ENCODE measurements around the gene LUC7L3. TPM values are rescaled to one million over a fixed set of nuclear protein-coding genes. Genes with fewer than 3 reads are reported as not detected.

Gene LUC7L3
- total and polyA plus RNA-seq, 2 of the 13 experiments (the other 11 are each of a cell fraction or from before 2014, with no cell fraction given) = 108 to 120 TPM

- TF ChIP-seq NR2F6 (IDR thresholded peaks at IDR 0.05) = peak; percentile 82
- TF ChIP-seq NR2F6 (CRISPR knock-in tag; IDR thresholded peaks at IDR 0.05) = peak; percentile 87
- TF ChIP-seq ZNF292 (CRISPR knock-in tag; IDR thresholded peaks at IDR 0.05; ENCODE audit: borderline replicate concordance, low read depth) = peak; percentile 12; the same call in 1 of the 2 replicates
- no peak for TF ChIP-seq RBM22 (optimal IDR thresholded peaks at IDR 0.05; ENCODE audit: low read length)
- peak; percentile 44; the same call in 1 of the 2 replicates for TF ChIP-seq PHF21A (CRISPR knock-in tag; IDR thresholded peaks at IDR 0.05)
- peak; percentile 51; the same call in 1 of the 2 replicates for TF ChIP-seq ZFP91 (CRISPR knock-in tag; IDR thresholded peaks at IDR 0.05; ENCODE audit: borderline replicate concordance)
- TF ChIP-seq EZH2 (conservative IDR thresholded peaks at IDR 0.05; ENCODE audit: low read depth, low read length) = no peak
- no peak for TF ChIP-seq ZNF207 (IDR thresholded peaks at IDR 0.05; ENCODE audit: borderline replicate concordance)
- TF ChIP-seq FOXJ3 (CRISPR knock-in tag; IDR thresholded peaks at IDR 0.05; ENCODE audit: borderline replicate concordance) = 0 out of 2 replicates have a peak, but pooled peaks have one; percentile 44
- no peak for TF ChIP-seq KDM5A (IDR thresholded peaks at IDR 0.05; ENCODE audit: borderline replicate concordance, low read length)
- 0 out of 2 replicates have a peak, but pooled peaks have one; percentile 44 for TF ChIP-seq RFXAP (CRISPR knock-in tag; IDR thresholded peaks at IDR 0.05; ENCODE audit: borderline replicate concordance)
- no peak for TF ChIP-seq ZNF879 (CRISPR knock-in tag; IDR thresholded peaks at IDR 0.05)
- no peak for TF ChIP-seq SOX5 (CRISPR knock-in tag; IDR thresholded peaks at IDR 0.05; ENCODE audit: borderline replicate concordance)
- no peak for TF ChIP-seq ZBTB14 (CRISPR knock-in tag; IDR thresholded peaks at IDR 0.05)
- no peak for TF ChIP-seq PCBP2 (optimal IDR thresholded peaks at IDR 0.05; ENCODE audit: low read depth, low read length, poor library complexity, severe bottlenecking)
- no peak for TF ChIP-seq TERF1 (CRISPR knock-in tag; IDR thresholded peaks at IDR 0.05)
- no peak for TF ChIP-seq U2AF2 (IDR thresholded peaks at IDR 0.05; ENCODE audit: low read depth, low read length)
- no peak for TF ChIP-seq CREB1 (IDR thresholded peaks at IDR 0.05)
- TF ChIP-seq CREB1 (CRISPR knock-in tag; IDR thresholded peaks at IDR 0.05) = no peak
- TF ChIP-seq FOXM1 (CRISPR knock-in tag; IDR thresholded peaks at IDR 0.05) = no peak
- TF ChIP-seq JUN (CRISPR knock-in tag; IDR thresholded peaks at IDR 0.05) = no peak
- no peak for TF ChIP-seq BCL3 (CRISPR knock-in tag; IDR thresholded peaks at IDR 0.05)
- TF ChIP-seq DRAP1 (CRISPR knock-in tag; IDR thresholded peaks at IDR 0.05) = no peak
- no peak for TF ChIP-seq AHR (CRISPR knock-in tag; IDR thresholded peaks at IDR 0.05)
- peak; percentile 20; the same call in 1 of the 2 replicates for TF ChIP-seq ZNF460 (CRISPR knock-in tag; IDR thresholded peaks at IDR 0.05; ENCODE audit: borderline replicate concordance)
Observed at GRCh38 chr17:50802609-50803571, 83.5 kb downstream of the LUC7L3 start (continued).
